NT2/D1 (cell line): Measurements from ENCODE around the gene EMILIN2.

Experiments used
- DNase-seq: peaks from one replicate; pipeline ENCODE4 v3.0.0-alpha.2; 2011; ENCODE audit warnings: low read depth, low spot score
- H3K27me3 ChIP-seq: 2 replicates; pipeline ENCODE4 v1.6.0; 2011; ENCODE audit warnings: mild to moderate bottlenecking; ENCODE audit not compliant: insufficient read length, insufficient read depth
- H3K36me3 ChIP-seq: 2 replicates; pipeline ENCODE4 v1.6.1; 2011; ENCODE audit warnings: mild to moderate bottlenecking, low read length, mixed read lengths; ENCODE audit not compliant: insufficient read depth, insufficient read length
- H3K4me1 ChIP-seq: 2 replicates; pipeline ENCODE4 v1.5.1; 2011; ENCODE audit not compliant: insufficient read depth, insufficient read length
- H3K4me3 ChIP-seq: 2 replicates; pipeline ENCODE4 v1.5.1; 2011; ENCODE audit warnings: low read depth; ENCODE audit not compliant: insufficient read length
- H3K9ac ChIP-seq: 2 replicates; pipeline ENCODE4 v1.6.0; 2011; ENCODE audit warnings: low read depth; ENCODE audit not compliant: insufficient read length
- H3K9me3 ChIP-seq: 2 replicates; pipeline ENCODE4 v1.5.1; 2011; ENCODE audit warnings: mild to moderate bottlenecking, low read length; ENCODE audit not compliant: insufficient read depth
- SUZ12 ChIP-seq: IDR thresholded peaks from 2 replicates; pipeline ENCODE4 v1.6.1; 2011; ENCODE audit not compliant: insufficient read length, insufficient read depth; ENCODE audit errors: extremely low read depth
- YY1 ChIP-seq: IDR thresholded peaks from 2 replicates; pipeline ENCODE4 v1.6.1; 2011; ENCODE audit not compliant: insufficient read length, insufficient read depth
- ZNF274 ChIP-seq: IDR thresholded peaks from 2 replicates; pipeline ENCODE4 v1.6.1; 2011; ENCODE audit warnings: mild to moderate bottlenecking, low read depth, low read length

The EMILIN2 gene

DNA sequence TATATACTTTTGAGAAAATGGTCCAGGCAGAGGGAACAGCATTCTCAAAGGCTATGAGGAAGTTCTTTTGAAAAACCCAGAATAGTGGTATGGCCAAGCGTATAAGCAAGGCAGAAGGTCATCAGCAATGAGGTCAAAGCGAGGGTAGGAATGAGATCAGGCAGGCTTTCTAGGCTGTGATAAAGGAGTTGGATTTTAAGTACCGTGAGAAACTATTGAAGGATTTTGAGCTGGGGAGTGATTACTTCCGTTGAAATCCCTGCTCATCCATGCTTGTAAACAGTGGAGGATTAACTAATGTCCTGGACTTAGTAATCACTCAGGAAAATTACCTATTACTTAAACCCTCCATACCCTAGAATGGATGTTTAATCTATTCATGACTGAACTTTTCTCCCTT lies 50.2 kb downstream of the EMILIN2 start:
- TF ChIP-seq ZNF274 = no peak
- TF ChIP-seq YY1 = no peak
- no peak for TF ChIP-seq SUZ12

DNA sequence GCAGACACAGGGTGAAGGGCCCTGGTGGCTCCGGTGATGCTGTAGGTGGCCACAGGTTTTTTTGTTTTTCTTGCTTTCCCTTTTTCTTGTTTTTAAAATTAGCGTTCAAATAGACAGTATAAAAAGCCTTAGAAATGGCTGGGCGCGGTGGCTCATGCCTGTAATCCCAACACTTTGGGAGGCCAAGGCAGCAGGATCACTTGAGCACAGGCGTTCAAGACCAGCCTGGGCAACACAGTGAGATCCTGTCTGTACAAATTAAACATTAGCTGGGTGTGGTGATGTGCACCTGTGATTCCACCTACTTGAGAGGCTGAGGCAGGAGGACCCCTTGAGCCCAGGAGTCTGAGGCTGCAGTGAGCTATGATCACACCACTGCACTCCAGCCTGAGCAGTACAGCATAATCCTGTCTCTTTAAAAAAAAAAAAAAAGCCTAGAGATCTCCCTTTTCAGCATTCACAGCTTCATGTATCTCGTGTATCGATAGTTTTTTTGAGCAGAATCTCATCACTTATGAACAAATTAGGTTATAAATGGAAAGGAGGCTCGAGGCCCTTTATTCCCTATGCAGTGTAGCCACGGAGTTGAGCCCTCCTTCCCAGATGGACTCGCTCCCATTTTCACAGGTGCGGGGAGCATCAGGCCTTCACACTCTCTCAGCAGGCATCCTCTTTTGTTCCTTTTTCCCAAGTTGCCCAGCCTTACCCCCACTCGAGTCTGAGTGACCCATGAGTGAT lies 50.8 kb downstream of the EMILIN2 start:
- no peak for TF ChIP-seq YY1
- no peak for TF ChIP-seq SUZ12
- TF ChIP-seq ZNF274 = no peak
- Histone ChIP-seq H3K9me3 (no peaks in the 10 kb centered on the region), H3K9ac (no peak overlapping the region), H3K4me1 (peaks cover 7% of the 10 kb centered on the region), H3K36me3 (peaks cover 60% of the 10 kb centered on the region), H3K27me3 (no peaks in the 10 kb centered on the region), H3K4me3 (no peak overlapping the region)
- DNase-seq = no peak

More for the DNA sequence above, 50.2 kb downstream of the EMILIN2 start:
- no peak overlapping the region for H3K4me3 ChIP-seq
- no peaks in the 10 kb centered on the region for H3K27me3 ChIP-seq
- H3K9me3 ChIP-seq = no peaks in the 10 kb centered on the region
- peaks cover 65% of the 10 kb centered on the region for H3K36me3 ChIP-seq
- peaks cover 7% of the 10 kb centered on the region for H3K4me1 ChIP-seq
- no peak overlapping the region for H3K9ac ChIP-seq
- no peak for DNase-seq

DNA sequence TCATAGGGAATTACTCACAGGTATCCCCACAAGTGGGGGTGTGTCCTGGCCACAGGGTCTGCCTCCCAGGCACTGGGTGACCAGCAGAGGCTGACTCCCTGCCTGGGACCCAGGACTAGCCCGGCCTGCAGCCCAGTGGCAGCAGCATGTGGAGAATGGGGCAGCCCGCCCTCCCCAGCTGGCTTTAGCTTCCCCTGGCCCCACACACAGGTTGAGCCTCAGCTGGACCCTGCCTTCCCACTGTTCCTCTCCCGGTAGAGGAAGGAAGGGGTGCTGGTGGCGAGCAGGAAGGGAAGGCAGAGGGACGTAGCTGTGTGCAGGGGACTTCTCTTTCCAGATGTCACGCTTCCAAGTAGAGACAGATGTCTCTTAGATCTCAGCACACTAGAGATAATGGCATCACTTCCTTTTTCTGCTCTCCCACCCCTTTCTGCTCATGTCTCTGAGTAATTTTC lies 51.4 kb downstream of the EMILIN2 start:
- DNase-seq = no peak
- peaks cover 54% of the 10 kb centered on the region for H3K36me3 ChIP-seq
- no peaks in the 10 kb centered on the region for H3K27me3 ChIP-seq
- no peak overlapping the region for H3K4me3 ChIP-seq
- TF ChIP-seq ZNF274 (no peak), SUZ12 (no peak), YY1 (no peak)
- H3K9me3 ChIP-seq = no peaks in the 10 kb centered on the region
- H3K4me1 ChIP-seq = peaks cover 7% of the 10 kb centered on the region
- no peak overlapping the region for H3K9ac ChIP-seq

DNA sequence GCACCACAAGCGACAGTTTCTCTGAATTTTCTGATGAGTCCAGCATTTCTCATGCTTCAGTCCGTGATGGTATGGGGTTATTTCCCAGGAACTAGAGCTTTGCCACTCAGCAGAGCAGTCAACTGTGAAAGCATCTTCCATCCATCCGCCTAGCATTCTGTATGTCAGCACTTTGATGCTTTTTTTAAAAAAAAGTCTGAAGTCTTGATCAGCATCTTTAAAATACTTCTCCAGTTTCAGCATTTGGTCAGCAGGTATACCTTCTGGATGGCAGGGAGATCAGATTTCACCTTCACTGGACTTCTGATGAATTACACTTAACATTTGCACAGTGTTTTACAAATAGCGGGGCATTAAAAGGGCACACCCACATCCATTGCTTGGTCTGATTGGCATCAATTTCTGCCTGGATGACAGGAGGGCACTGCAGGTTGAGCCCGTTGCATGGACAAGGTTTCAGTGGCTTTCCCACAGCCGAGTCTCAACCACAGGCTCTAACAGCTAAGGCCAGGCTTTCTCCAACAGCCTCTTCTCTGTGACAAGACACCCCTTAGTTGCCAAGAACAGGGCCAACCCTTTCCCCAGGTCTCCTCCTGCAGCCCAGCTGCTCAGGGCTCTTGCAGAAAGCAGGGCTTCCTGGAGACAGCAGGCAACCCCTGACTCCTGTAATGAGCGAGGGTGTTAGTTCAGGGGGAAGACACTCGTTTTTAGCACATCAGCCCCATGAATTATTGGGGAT lies 54.0 kb downstream of the EMILIN2 start:
- H3K36me3 ChIP-seq = peaks cover 28% of the 10 kb centered on the region
- no peak for TF ChIP-seq SUZ12
- TF ChIP-seq YY1 = no peak
- no peak for TF ChIP-seq ZNF274
- H3K27me3 ChIP-seq = no peaks in the 10 kb centered on the region
- H3K9ac ChIP-seq = no peak overlapping the region
- H3K4me1 ChIP-seq = peaks cover 7% of the 10 kb centered on the region
- no peak for DNase-seq
- H3K9me3 ChIP-seq = no peaks in the 10 kb centered on the region
- H3K4me3 ChIP-seq = no peak overlapping the region

DNA sequence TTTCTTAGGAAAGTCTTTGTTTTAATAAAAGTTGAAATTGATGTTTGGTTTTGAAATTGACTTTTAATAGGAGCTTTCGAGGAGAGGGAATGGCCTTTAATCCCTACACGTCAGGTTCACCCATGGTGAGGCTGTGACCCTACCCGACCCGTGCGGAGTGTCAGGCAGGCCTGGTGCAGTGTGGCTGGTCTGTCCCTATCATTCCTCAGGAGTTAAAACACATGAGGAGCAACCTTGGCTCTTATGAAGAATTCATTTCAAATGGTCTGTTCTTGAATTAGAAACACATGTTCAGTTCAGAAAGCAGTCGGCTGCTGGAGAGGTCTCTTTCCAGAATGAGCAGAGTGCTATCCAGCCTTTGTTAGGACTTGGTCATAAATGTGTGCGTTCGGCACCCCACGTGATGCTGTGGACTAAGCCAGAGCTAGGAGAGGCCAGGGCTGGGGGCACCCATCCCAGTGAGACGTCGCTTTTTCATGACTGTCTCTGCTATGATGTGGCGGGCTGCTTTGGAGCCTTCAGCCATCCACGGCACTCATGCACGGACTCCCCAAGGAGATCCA lies 54.7 kb downstream of the EMILIN2 start:
- Histone ChIP-seq H3K9me3 (no peaks in the 10 kb centered on the region), H3K9ac (no peak overlapping the region), H3K4me1 (peaks cover 7% of the 10 kb centered on the region), H3K4me3 (no peak overlapping the region), H3K27me3 (no peaks in the 10 kb centered on the region), H3K36me3 (peaks cover 28% of the 10 kb centered on the region)
- no peak for DNase-seq
- no peak for TF ChIP-seq ZNF274
- TF ChIP-seq YY1 = no peak
- no peak for TF ChIP-seq SUZ12

DNA sequence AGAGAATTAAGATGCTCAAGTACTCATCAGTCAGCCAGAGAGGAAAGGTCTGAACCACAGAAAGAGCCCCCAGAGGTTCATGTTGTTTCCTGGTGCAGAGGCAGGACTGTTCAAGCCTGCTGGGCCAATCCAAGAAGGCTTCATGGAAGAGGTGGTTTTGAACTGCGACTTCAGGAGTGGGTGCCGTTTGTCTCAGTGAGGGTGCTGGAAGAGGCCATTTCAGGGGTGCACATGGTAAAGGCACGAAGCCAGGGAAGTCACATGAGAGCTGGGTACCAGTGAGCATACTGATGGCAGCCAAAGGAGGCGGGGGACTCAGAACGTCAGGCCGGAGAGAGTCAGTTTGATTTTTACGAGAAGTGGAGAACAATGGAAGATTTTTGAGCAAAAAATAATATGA lies 55.5 kb downstream of the EMILIN2 start:
- Histone ChIP-seq H3K4me3 (no peak overlapping the region), H3K4me1 (peaks cover 6% of the 10 kb centered on the region), H3K36me3 (peaks cover 31% of the 10 kb centered on the region), H3K9ac (no peak overlapping the region), H3K27me3 (no peaks in the 10 kb centered on the region), H3K9me3 (no peaks in the 10 kb centered on the region)
- DNase-seq = no peak
- no peak for TF ChIP-seq ZNF274
- no peak for TF ChIP-seq YY1
- no peak for TF ChIP-seq SUZ12

DNA sequence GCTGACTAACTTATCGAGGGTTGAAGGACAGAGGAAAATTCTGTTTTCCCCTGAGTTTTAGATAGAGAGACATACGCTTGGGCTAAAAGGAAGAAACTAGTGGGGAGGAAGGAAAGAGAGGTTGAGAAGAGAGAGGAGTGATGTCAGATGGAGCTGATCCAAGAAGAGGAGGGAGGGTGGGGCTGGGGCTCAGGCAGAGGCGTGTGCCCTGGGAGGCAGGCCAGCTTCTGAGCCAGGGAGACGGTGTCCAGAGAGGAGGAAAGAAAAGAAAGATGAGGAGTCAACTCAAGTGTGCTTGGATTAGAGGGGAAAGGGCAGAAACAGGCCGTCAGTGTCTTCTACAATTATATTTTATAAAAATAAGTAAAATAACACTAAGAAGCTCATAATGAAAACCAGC lies 56.2 kb downstream of the EMILIN2 start:
- H3K27me3 ChIP-seq = no peaks in the 10 kb centered on the region
- DNase-seq = no peak
- TF ChIP-seq YY1 = no peak
- TF ChIP-seq ZNF274 = no peak
- no peak for TF ChIP-seq SUZ12
- H3K36me3 ChIP-seq = peaks cover 38% of the 10 kb centered on the region
- peaks cover 4% of the 10 kb centered on the region for H3K4me1 ChIP-seq
- no peaks in the 10 kb centered on the region for H3K9me3 ChIP-seq
- no peak overlapping the region for H3K4me3 ChIP-seq
- no peak overlapping the region for H3K9ac ChIP-seq
